K562 (cell line): Measurements from ENCODE around the gene SATB2. TPM values are rescaled to one million over a fixed set of nuclear protein-coding genes. Genes with fewer than 3 reads are reported as not detected.

Experiments used
- ARID2 ChIP-seq: fragments of 450-650 bp; IDR thresholded peaks from 2 replicates; pipeline ENCODE4 v1.6.1; 2017; ENCODE audit warnings: antibody characterized with exemption, mild to moderate bottlenecking
- CHD4 ChIP-seq: fragments of 200-600 bp; sonication (generic); IDR thresholded peaks from 3 replicates; pipeline ENCODE4 v1.6.1; 2012; ENCODE audit warnings: low read depth, mild to moderate bottlenecking, mixed read lengths, low read length, inconsistent platforms; ENCODE audit not compliant: insufficient read depth, insufficient replicate concordance, poor library complexity, severe bottlenecking
- FOXJ3 ChIP-seq: sonication (generic); formaldehyde crosslinking; IDR thresholded peaks from 2 replicates; pipeline ENCODE4 v1.4.0; 2020; ENCODE audit warnings: mild to moderate bottlenecking, missing genetic modification reagents
- POLR3A ChIP-seq: IDR thresholded peaks from 2 replicates; pipeline ENCODE4 v1.6.1; 2011; ENCODE audit warnings: borderline replicate concordance, mild to moderate bottlenecking, moderate library complexity; ENCODE audit not compliant: insufficient read length, insufficient read depth; ENCODE audit errors: extremely low read depth
- PRMT5 ChIP-seq: sonication (generic); formaldehyde crosslinking; IDR thresholded peaks from 2 replicates; pipeline ENCODE4 v1.5.0; 2020; ENCODE audit warnings: missing genetic modification reagents
- SMARCA5 ChIP-seq: fragments of 450-650 bp; IDR thresholded peaks from 2 replicates; pipeline ENCODE4 v1.6.1; 2016
- TEAD1 ChIP-seq, 2 experiments: fragments of 450-650 bp in 1 of 2; sonication (generic) in 1 of 2; formaldehyde crosslinking; IDR thresholded peaks; 2 replicates each; pipeline versions ENCODE4 v1.4.0 to v1.8.0; 2020 to 2022; ENCODE audit warnings: mild to moderate bottlenecking in 2 of 2, missing genetic modification reagents in 1 of 2
- ZNF134 ChIP-seq: fragments of 250-450 bp; sonication (Bioruptor Pico); conservative IDR thresholded peaks from 2 replicates; pipeline ENCODE4 v1.4.0; 2020
- ZNF507 ChIP-seq: conservative IDR thresholded peaks from 2 replicates; pipeline ENCODE4 v1.6.1; 2017; ENCODE audit warnings: missing genetic modification characterization, missing compliant biosample characterization
- ZNF699 ChIP-seq: fragments of 250-450 bp; sonication (Bioruptor Pico); IDR thresholded peaks from 2 replicates; pipeline ENCODE4 v1.8.0; 2021; ENCODE audit warnings: mild to moderate bottlenecking, moderate library complexity; ENCODE audit not compliant: insufficient replicate concordance
- ZSCAN29 ChIP-seq: fragments of 450-650 bp; IDR thresholded peaks from 2 replicates; pipeline ENCODE4 v1.6.1; 2017
- polyA plus RNA-seq, 8 experiments: library from polyadenylated mRNA; depleted of rRNA in 4 of 8; stranded (reverse) in 5 of 8; unstranded in 3 of 8; fragments of >200 nt; fragmentation: Nextera tagmentation in 2 of 8; fragmentation: Illumina TruSeq in 1 of 8; extraction: Ambion mirVana in 2 of 8; extraction: Trizol in 1 of 8; gene quantifications; 2 replicates each; pipeline versions ENCODE4 v1.2.1 to v1.2.3, GENCODE V29; 2011 to 2014; ENCODE audit warnings: inconsistent platforms in 1 of 8, missing spikeins in 1 of 8
- total RNA-seq, 7 experiments: library from RNA; depleted of rRNA in 6 of 7; stranded (reverse); fragments of >200 nt in 6 of 7; fragmentation: Illumina TruSeq in 2 of 7; extraction: Trizol in 2 of 7; gene quantifications; 2 replicates each; pipeline versions ENCODE4 v1.2.1 to v1.2.3, GENCODE V29; 2011 to 2021; ENCODE audit warnings: low replicate concordance in 1 of 7
- TF ChIP-seq, protein P1 (sequence below): fragments of 200-400 bp; formaldehyde crosslinking; IDR thresholded peaks from 2 replicates; pipeline ENCODE4 v1.6.1; 2017; ENCODE audit warnings: mild to moderate bottlenecking, low read depth, low read length, moderate library complexity
- TF ChIP-seq, protein P2 (sequence below): sonication (generic); formaldehyde crosslinking; IDR thresholded peaks from 2 replicates; pipeline ENCODE4 v1.8.1; 2023; ENCODE audit warnings: mild to moderate bottlenecking, missing genetic modification reagents
- TF ChIP-seq, protein P3 (sequence below): sonication (generic); formaldehyde crosslinking; IDR thresholded peaks from 2 replicates; pipeline ENCODE4 v1.8.0; 2022; ENCODE audit warnings: mild to moderate bottlenecking, missing genetic modification reagents
- TF ChIP-seq, protein P4 (sequence below): fragments of 450-650 bp; conservative IDR thresholded peaks from 2 replicates; pipeline ENCODE4 v1.6.1; 2016; ENCODE audit warnings: missing genetic modification characterization, low read depth, mild to moderate bottlenecking, control low read depth, missing compliant biosample characterization
- TF ChIP-seq, protein P5 (sequence below), 2 experiments: IDR thresholded peaks in 1 of 2; conservative IDR thresholded peaks in 1 of 2; 2 replicates each; pipeline ENCODE4 v1.6.1; 2016; ENCODE audit warnings: low read depth in 2 of 2, mild to moderate bottlenecking in 1 of 2, missing compliant biosample characterization in 1 of 2, missing genetic modification characterization in 1 of 2, moderate library complexity in 1 of 2

SATB2 gene
- total and polyA plus RNA-seq, 9 of the 15 experiments (the other 6 are each of a cell fraction or from before 2014, with no cell fraction given), result 4.5 to 34.0 (median 15.1) TPM

DNA sequence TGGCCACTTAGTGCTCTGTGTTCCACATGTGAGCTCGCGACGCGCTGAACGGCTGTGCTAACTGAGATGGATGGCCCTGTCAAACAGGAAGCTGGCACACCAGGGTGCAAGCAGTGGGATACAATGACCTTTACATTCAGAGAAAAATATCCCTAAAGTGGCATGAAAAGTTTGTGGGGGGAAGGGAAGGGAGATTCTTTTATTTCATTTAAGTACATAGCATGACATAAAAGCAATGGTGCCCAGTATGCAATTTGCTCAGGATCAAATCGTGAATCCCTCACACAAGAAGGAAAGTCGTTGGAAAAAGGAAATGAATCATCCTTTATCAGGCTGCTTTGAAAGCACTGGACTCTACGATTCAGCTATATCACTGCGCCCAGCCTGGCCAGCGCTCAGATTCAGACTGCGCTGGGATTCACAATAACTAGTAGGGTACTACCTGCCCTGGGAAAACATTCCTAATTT is 26.0 kb downstream of the SATB2 start (continued):
- TF ChIP-seq, protein P1, sequence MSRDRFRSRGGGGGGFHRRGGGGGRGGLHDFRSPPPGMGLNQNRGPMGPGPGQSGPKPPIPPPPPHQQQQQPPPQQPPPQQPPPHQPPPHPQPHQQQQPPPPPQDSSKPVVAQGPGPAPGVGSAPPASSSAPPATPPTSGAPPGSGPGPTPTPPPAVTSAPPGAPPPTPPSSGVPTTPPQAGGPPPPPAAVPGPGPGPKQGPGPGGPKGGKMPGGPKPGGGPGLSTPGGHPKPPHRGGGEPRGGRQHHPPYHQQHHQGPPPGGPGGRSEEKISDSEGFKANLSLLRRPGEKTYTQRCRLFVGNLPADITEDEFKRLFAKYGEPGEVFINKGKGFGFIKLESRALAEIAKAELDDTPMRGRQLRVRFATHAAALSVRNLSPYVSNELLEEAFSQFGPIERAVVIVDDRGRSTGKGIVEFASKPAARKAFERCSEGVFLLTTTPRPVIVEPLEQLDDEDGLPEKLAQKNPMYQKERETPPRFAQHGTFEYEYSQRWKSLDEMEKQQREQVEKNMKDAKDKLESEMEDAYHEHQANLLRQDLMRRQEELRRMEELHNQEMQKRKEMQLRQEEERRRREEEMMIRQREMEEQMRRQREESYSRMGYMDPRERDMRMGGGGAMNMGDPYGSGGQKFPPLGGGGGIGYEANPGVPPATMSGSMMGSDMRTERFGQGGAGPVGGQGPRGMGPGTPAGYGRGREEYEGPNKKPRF, result no peak
- TF ChIP-seq, protein P2, sequence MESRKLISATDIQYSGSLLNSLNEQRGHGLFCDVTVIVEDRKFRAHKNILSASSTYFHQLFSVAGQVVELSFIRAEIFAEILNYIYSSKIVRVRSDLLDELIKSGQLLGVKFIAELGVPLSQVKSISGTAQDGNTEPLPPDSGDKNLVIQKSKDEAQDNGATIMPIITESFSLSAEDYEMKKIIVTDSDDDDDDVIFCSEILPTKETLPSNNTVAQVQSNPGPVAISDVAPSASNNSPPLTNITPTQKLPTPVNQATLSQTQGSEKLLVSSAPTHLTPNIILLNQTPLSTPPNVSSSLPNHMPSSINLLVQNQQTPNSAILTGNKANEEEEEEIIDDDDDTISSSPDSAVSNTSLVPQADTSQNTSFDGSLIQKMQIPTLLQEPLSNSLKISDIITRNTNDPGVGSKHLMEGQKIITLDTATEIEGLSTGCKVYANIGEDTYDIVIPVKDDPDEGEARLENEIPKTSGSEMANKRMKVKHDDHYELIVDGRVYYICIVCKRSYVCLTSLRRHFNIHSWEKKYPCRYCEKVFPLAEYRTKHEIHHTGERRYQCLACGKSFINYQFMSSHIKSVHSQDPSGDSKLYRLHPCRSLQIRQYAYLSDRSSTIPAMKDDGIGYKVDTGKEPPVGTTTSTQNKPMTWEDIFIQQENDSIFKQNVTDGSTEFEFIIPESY (CRISPR knock-in tag), result no peak
- TF ChIP-seq ZSCAN29 (no peak), ZNF134 (CRISPR knock-in tag) (no peak), FOXJ3 (no peak), POLR3A (no peak), PRMT5 (CRISPR knock-in tag) (no peak), ARID2 (no peak), CHD4 (no peak), SMARCA5 (no peak), TEAD1 (CRISPR knock-in tag; IDR thresholded peaks at IDR 0.05) (no peak), ZNF699 (no peak), ZNF507 (no peak)
- TF ChIP-seq, protein P3, sequence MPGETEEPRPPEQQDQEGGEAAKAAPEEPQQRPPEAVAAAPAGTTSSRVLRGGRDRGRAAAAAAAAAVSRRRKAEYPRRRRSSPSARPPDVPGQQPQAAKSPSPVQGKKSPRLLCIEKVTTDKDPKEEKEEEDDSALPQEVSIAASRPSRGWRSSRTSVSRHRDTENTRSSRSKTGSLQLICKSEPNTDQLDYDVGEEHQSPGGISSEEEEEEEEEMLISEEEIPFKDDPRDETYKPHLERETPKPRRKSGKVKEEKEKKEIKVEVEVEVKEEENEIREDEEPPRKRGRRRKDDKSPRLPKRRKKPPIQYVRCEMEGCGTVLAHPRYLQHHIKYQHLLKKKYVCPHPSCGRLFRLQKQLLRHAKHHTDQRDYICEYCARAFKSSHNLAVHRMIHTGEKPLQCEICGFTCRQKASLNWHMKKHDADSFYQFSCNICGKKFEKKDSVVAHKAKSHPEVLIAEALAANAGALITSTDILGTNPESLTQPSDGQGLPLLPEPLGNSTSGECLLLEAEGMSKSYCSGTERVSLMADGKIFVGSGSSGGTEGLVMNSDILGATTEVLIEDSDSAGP (CRISPR knock-in tag), result no peak
- TF ChIP-seq, protein P4, sequence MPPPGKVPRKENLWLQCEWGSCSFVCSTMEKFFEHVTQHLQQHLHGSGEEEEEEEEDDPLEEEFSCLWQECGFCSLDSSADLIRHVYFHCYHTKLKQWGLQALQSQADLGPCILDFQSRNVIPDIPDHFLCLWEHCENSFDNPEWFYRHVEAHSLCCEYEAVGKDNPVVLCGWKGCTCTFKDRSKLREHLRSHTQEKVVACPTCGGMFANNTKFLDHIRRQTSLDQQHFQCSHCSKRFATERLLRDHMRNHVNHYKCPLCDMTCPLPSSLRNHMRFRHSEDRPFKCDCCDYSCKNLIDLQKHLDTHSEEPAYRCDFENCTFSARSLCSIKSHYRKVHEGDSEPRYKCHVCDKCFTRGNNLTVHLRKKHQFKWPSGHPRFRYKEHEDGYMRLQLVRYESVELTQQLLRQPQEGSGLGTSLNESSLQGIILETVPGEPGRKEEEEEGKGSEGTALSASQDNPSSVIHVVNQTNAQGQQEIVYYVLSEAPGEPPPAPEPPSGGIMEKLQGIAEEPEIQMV (tag), result no peak
- TF ChIP-seq, protein P5, sequence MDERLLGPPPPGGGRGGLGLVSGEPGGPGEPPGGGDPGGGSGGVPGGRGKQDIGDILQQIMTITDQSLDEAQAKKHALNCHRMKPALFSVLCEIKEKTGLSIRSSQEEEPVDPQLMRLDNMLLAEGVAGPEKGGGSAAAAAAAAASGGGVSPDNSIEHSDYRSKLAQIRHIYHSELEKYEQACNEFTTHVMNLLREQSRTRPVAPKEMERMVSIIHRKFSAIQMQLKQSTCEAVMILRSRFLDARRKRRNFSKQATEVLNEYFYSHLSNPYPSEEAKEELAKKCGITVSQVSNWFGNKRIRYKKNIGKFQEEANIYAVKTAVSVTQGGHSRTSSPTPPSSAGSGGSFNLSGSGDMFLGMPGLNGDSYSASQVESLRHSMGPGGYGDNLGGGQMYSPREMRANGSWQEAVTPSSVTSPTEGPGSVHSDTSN (CRISPR knock-in tag; IDR thresholded peaks at IDR 0.05; ENCODE audit: low read depth), result no peak
- TF ChIP-seq, protein P5 (tag; conservative IDR thresholded peaks at IDR 0.05; ENCODE audit: low read depth), result peak; percentile 54
